HG03139 (cell line): Measurements from ENCODE around the gene CCL28.
A peak's percentile ranks its signal among the peaks of the same experiment; 100 is the strongest.
"Not testable (repeated sequence)": the region's sequence is repeated elsewhere in the genome, so short reads cannot be mapped to it uniquely, and the experiment has no call there.

Experiments
- ATAC-seq: cut with Tn5 transposase; IDR thresholded peaks from one replicate; pipeline ENCODE4 v1.9.1; 2021; ENCODE audit not compliant: unreplicated experiment

CCL28 gene

GRCh38 chr5:43411495-43411894 is 696 bp downstream of the CCL28 start:
- ATAC-seq: no peak

GRCh38 chr5:43410414-43410813 is 1.8 kb downstream of the CCL28 start:
- ATAC-seq: no peak

DNA sequence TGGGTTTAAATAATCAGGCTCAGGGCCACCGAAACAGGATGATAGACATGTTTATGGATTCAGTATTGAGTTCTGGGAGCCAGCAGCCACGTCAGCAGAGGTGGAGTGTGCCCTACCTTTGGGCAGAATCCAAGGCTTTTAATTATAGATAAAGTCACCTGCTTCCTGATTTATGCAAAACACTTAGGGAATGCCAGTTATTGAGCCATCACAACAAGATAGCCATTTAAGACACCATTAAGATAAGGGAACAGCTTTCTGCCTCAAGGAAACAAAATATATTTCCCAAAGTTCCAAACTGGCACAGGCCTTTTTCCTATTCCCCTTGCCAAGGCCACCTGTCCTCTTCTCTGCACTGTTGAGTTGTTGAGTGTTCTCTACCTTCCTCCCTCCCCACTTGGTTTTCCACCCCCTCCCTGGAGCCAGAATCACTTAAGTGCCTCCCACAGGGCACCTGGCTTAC is 2.4 kb downstream of the CCL28 start:
- no peak for ATAC-seq

GRCh38 chr5:43402524-43403066 is 9.6 kb downstream of the CCL28 start:
- ATAC-seq: not testable (repeated sequence)

DNA sequence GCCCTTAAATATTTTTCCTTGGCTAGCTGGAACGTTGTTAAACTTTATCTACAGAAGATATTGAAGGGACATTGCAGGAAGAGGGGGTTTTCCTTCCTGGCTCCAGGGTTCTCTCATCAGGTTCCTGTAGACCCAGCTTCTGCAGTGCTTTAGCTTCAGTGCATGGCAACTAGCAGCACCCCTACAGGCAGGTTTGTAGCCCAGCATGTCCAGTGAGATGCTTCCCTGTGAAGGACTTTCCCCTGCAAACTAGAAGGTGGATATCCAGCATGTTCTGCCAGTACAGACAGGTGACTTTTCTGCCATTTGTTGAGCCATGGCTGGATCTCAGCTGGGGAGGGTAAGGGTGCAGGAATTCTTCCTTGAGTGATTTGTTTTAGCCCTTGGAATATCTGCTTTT is 10.4 kb downstream of the CCL28 start:
- ATAC-seq: no peak

DNA sequence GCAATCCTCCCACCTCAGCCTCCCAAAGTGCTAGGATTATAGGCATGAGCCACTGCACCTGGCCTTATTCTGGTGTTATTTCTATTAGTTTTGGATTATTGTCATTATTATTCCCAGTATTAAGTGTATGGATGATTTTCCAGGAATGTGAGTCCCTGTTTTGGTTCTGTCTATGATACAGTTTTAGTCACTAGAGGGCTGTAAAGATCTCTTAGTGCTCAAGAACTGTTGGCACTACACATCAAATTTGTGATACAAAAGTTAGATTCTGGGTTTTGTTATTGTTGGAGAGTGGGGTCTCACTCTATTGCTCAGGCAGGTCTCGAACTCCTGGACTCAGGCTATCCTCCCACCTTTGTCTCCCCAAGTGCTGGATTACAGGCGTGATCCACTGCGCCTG is 12.1 kb downstream of the CCL28 start:
- no peak for ATAC-seq

GRCh38 chr5:43396762-43397304 is 15.4 kb downstream of the CCL28 start:
- peak; percentile 94 for ATAC-seq

DNA sequence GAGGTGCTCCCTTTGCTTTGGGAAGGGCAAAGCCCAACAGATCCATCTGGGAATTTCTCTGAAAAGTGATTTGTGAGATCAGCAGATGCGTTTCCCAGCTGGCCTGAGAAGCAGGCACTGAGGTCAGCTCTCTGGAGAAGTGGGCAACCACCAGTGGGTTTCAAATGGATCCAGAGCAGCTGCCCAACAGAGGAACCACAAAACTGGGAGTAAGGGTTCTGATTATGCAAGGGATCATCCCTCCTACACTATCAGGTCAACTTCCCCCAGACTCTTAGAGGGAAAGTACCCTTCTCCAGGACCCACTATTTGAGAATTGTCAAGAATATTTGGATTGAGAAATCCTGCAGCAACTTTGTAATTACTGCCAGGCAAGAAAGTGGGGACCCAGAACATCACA is 21.7 kb downstream of the CCL28 start:
- no peak for ATAC-seq

DNA sequence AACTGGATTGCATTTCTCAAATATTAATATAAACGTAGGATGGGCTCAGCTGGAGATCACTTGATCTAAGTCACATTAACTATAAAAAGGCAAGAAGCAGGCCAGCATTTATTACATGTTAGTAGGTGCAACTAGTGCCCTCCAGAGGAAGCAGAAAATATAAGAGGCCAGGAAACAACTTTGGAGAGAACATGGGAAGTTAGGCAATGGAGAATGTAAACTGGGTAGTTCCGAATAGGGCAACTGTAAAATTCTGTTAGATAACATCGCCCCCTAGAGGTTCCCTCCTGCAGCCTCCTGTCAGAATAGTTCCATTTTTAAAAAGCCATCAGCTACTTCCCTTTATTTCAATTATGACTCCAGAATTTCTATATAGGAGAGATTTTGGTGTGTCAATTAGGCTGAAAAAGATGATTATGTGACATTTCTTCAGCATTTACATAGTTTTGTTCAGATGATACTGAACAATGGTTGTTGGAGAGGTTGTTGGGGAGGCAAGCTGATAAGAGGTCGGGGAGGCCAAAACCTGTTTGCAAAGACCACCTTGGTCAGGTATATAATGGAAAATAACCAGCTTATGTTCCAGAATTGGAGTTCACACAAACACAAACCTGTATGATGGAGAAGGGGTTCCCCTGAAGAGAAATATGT is 22.4 kb downstream of the CCL28 start:
- peak; percentile 57 for ATAC-seq

- ATAC-seq: no peak
Observed at GRCh38 chr5:43386960-43387362, 25.2 kb downstream of the CCL28 start.

GRCh38 chr5:43376496-43377140 is 35.6 kb downstream of the CCL28 start:
- ATAC-seq: no peak

- ATAC-seq: no peak
Observed at GRCh38 chr5:43371821-43372220, 40.4 kb downstream of the CCL28 start.

DNA sequence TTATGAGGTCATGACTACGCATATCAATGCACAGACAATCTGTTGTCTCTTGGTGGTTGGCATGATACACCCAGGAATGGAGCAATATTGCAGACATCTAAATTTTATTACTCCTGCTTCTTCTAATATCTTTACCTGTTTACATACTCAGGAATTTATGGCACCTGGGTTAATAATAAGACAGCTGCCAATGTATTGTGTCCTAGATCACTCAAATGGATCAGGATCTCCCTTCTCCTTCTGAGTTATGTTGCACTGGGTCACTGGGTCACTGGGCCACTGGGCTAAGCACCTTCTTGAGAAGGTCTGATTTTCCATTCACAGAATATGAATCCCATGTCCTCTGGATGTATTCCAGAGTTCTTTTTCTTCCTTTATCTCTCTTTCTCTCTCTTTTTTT is 41.8 kb downstream of the CCL28 start:
- no peak for ATAC-seq

- ATAC-seq: no peak
Observed at GRCh38 chr5:43369651-43370050, 42.5 kb downstream of the CCL28 start.

- ATAC-seq: no peak
Observed at GRCh38 chr5:43367909-43368669, 44.1 kb downstream of the CCL28 start.

GRCh38 chr5:43367453-43367852 is 44.7 kb downstream of the CCL28 start:
- ATAC-seq: no peak

DNA sequence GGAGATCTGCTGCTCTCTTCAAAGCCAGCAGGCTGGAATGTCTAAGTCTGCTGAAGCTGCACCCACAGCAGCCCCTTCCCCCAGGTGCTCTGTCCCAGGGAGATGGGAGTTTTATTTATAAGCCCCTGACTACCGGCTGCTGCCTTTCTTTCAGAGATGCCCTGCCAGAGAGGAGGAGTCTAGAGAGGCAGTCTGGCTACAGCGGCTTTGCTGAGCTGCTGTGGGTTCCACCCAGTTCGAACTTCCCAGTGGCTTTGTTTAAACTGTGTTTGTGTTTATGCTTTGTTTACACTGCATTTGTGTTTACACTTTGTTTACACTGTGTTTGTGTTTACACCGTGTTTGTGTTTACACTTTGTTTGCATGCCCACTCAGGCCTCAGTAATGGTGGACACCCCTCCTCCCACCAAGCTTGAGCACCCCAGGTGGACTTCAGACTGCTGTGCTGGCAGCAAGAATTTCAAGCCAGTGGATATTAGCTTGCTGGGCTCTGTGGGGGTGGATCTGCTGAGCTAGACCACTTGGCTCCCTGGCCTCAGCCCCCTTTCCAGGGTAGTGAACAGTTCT is 45.4 kb downstream of the CCL28 start:
- not testable (repeated sequence) for ATAC-seq

DNA sequence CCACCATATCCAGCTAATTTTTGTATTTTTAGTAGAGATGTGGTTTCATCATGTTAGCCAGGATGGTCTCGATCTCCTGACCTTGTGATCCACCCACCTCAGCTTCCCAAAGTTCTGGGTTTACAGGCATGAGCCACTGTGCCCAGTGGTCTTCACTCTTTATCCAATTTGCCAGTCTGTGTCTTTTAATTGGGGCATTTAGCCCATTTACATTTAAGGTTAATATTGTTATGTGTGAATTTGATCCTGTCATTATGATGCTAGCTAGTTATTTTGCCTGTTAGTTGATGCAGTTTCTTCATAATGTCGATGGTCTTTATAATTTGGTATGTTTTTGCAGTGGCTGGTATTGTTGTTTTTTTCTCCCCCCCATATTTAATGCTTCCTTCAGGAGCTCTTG is 47.0 kb downstream of the CCL28 start:
- not testable (repeated sequence) for ATAC-seq

GRCh38 chr5:43363445-43364152 is 48.6 kb downstream of the CCL28 start:
- ATAC-seq: no peak

- ATAC-seq: no peak
Observed at GRCh38 chr5:43362725-43363435, 49.3 kb downstream of the CCL28 start.
